CD4-positive, alpha-beta T cell (primary cell): Measurements from ENCODE around the gene CABLES2. TPM values are rescaled to one million over a fixed set of nuclear protein-coding genes. Genes with fewer than 3 reads are reported as not detected.

Experiments
- ATAC-seq: fragments of 200-7000 bp; cut with Tn5 transposase; one replicate; pipeline ENCODE4 v1.10.0; 2022; ENCODE audit warnings: mild to moderate bottlenecking; ENCODE audit not compliant: poor library complexity
- CTCF ChIA-PET: fragments of 350-600 bp; sonication (Branson Sonifier 250); formaldehyde crosslinking; loops from one replicate; lab custom pipeline; 2021; ENCODE audit warnings: antibody characterized with exemption, inconsistent platforms; lab: Charles Lee
- POLR2A ChIA-PET: fragments of 350-600 bp; sonication (Branson Sonifier 250); formaldehyde crosslinking; loops from one replicate; lab custom pipeline; 2021; ENCODE audit warnings: antibody characterized with exemption, inconsistent platforms; lab: Charles Lee
- DNase-seq, 14 experiments: peaks; one replicate each; pipeline ENCODE4 v3.0.0-alpha.2; 2013 to 2020; ENCODE audit warnings: mixed read lengths in 2 of 14
- H3K27ac ChIP-seq, 2 donors: one replicate each; pipeline versions ENCODE4 v1.5.1 to v1.7.0; 2013; ENCODE audit warnings: low read length in 2 of 2, low read depth in 1 of 2, mild to moderate bottlenecking in 1 of 2
- H3K27me3 ChIP-seq, 2 experiments: 1 replicate in 1 of 2; 2 replicates in 1 of 2; pipeline versions ENCODE4 v1.6.1 to v1.7.0; 2013; ENCODE audit warnings: low read length in 2 of 2, control low read depth in 1 of 2, mild to moderate bottlenecking in 1 of 2, moderate library complexity in 1 of 2; ENCODE audit not compliant: insufficient read depth in 2 of 2, control insufficient read depth in 1 of 2
- H3K36me3 ChIP-seq: one replicate; pipeline ENCODE4 v1.6.1; 2013; ENCODE audit warnings: low read length, control low read depth; ENCODE audit not compliant: insufficient read depth
- H3K4me1 ChIP-seq: one replicate; pipeline ENCODE4 v1.6.1; 2013; ENCODE audit warnings: low read length, control low read depth; ENCODE audit not compliant: insufficient read depth
- H3K4me3 ChIP-seq: one replicate; pipeline ENCODE4 v1.5.1; 2013; ENCODE audit warnings: mild to moderate bottlenecking, low read length, moderate library complexity
- H3K9me3 ChIP-seq, 2 experiments: 1 replicate in 1 of 2; 2 replicates in 1 of 2; pipeline versions ENCODE4 v1.6.1 to v1.7.0; 2013; ENCODE audit warnings: low read length in 2 of 2, mild to moderate bottlenecking in 2 of 2, control low read depth in 1 of 2, moderate library complexity in 1 of 2; ENCODE audit not compliant: control insufficient read depth in 1 of 2, insufficient read depth in 1 of 2
- H3K27ac Mint-ChIP-seq: one replicate; pipeline ENCODE4 v1.8.0; 2020; ENCODE audit warnings: mixed read lengths
- H3K27me3 Mint-ChIP-seq: one replicate; pipeline ENCODE4 v1.8.0; 2021; ENCODE audit warnings: mixed read lengths
- H3K36me3 Mint-ChIP-seq: one replicate; pipeline ENCODE4 v1.8.0; 2021; ENCODE audit warnings: low read depth, mixed read lengths
- H3K4me1 Mint-ChIP-seq: one replicate; pipeline ENCODE4 v1.8.0; 2021; ENCODE audit warnings: low read depth, mixed read lengths
- H3K4me3 Mint-ChIP-seq: one replicate; pipeline ENCODE4 v1.8.0; 2020; ENCODE audit warnings: mild to moderate bottlenecking, mixed read lengths
- H3K9me3 Mint-ChIP-seq: one replicate; pipeline ENCODE4 v1.8.0; 2020; ENCODE audit warnings: mixed read lengths
- CTCF ChIP-seq: fragments of 200-600 bp; IDR thresholded peaks from one replicate; pipeline ENCODE4 v1.8.0; 2022; ENCODE audit warnings: antibody characterized with exemption, mild to moderate bottlenecking
- intact Hi-C, 2 experiments: fragments of 100-400 bp; cut with DNase I in 1 of 2; cut with micrococcal nuclease in 1 of 2; formaldehyde crosslinking; loops; one replicate each; pipeline versions ENCODE4 v1.15.1 to v1.9.0; 2023 to 2025; cut with DNase I, micrococcal nuclease
- total RNA-seq, 174 experiments: library from RNA in 2 of 174; stranded (reverse) in 2 of 174; gene quantifications; one replicate each; pipeline ENCODE4 v1.2.3 and lab custom pipeline; 2021 to 2026

CABLES2 gene
- total RNA-seq, 2 experiments from 2014 or later: 4.4 TPM

DNA sequence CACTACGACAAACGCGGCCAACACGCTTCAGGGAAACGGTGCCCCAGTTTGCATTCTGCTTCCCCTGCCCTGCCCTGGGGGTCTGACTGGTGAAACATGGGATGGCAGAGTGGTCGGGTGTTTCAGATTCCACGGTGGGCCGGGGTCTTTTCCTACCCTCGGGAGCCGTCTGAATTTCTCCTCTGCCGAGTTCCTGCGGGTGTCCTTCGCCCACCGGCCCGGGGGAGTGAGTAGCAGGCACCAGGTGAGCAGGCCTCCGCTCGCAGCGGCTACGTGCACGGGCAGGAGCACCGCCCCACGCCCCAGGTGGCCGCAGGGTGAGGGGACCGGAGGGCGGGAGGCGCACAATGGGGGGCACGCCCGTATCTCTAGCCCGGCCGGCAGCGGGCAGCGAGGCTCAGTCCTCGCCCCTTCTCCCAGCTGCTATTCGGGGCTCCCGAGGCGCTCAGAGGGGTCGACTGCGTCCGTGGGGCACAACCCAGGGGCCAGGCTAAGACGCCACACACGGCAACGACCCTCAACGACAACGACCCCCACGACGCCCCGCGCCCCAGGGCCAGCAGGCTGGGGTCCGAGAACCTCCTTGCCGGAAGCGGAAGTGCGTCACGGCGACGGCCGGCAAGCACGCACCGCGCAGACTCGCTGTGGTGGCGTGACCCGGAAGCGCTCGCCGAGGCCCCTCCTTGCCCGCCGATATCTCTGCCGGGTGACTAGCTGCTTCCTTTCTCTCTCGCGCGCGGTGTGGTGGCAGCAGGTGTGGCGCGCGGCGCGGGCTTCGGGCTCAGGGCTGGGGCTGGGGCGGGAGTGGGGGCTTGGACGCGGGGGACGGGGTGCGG, 20.5 kb downstream of the CABLES2 start, which contains the start of gene RPS21:
RPS21 (plus strand) TSS at position 721 of the 836 bp plus-strand sequence. CDS start 236 bp downstream, outside the sequence.
- Histone ChIP-seq H3K4me1 (peaks cover 39% of the 10 kb centered on the region), H3K27me3 (no peaks in the 10 kb centered on the region), H3K4me3 (peak within 1 kb of the TSS; percentile 91), H3K9me3 (no peaks in the 10 kb centered on the region), H3K36me3 (peaks cover 27% of the 10 kb centered on the region), H3K27ac (peak within 1 kb of the TSS; percentile 84 to 94)
- peak within 1 kb of the TSS; percentile 91 for H3K27ac Mint-ChIP-seq
- peaks cover 4% of the 10 kb centered on the region for H3K9me3 Mint-ChIP-seq
- peak; percentile 87 for ATAC-seq
- CTCF ChIA-PET: interaction anchor here (1.0 to 1.1 kb wide), 2 partner anchors 84 to 422 kb away, joined by 3 read pairs; partner anchors contain the start of gene ADRM1
- DNase-seq: peak; percentile 89 to 97 (median 92)
- no peaks in the 10 kb centered on the region for H3K27me3 Mint-ChIP-seq
- peaks cover 58% of the 10 kb centered on the region for H3K4me1 Mint-ChIP-seq
- TF ChIP-seq CTCF: no peak
- H3K36me3 Mint-ChIP-seq: peaks cover 65% of the 10 kb centered on the region
- H3K4me3 Mint-ChIP-seq: peak within 1 kb of the TSS; percentile 95
- intact Hi-C loops: loop anchor here (1.0 to 10.0 kb wide), 7 partner anchors 19 to 828 kb away; partner anchors contain the start of genes ADRM1 (in 1 of the 2), LSM14B (in 1 of the 2), MRGBP (in 1 of the 2) and PSMA7 (in 1 of the 2)
- POLR2A ChIA-PET: interaction anchor here (0.7 to 1.6 kb wide), 8 partner anchors 9 to 551 kb away, joined by 3 to 5 read pairs (median 4); partner anchors contain the start of genes ADRM1, CABLES2, GID8 and PSMA7

GRCh38 chr20:62382306-62383198, 24.5 kb downstream of the CABLES2 start:
- ChIA-PET POLR2A (interaction anchor here (1.0 kb wide), 1 partner anchor 372 kb away, joined by 6 read pairs; no protein-coding TSS in a partner anchor), CTCF (interaction anchor here (0.6 to 1.7 kb wide), 8 partner anchors 14 to 372 kb away, joined by 3 to 12 read pairs (median 5); partner anchors contain the start of genes ADRM1 and CABLES2)
- H3K27ac ChIP-seq: no peak overlapping the region
- H3K36me3 ChIP-seq: no peaks in the 10 kb centered on the region
- H3K4me3 ChIP-seq: no peak overlapping the region
- peak; percentile 86 for TF ChIP-seq CTCF
- Mint-ChIP-seq H3K36me3 (peaks cover 34% of the 10 kb centered on the region), H3K4me1 (peaks cover 39% of the 10 kb centered on the region), H3K9me3 (peaks cover 4% of the 10 kb centered on the region), H3K27ac (peak overlapping the region; percentile 85), H3K4me3 (peak overlapping the region; percentile 83), H3K27me3 (no peaks in the 10 kb centered on the region)
- H3K9me3 ChIP-seq: no peaks in the 10 kb centered on the region
- no peaks in the 10 kb centered on the region for H3K27me3 ChIP-seq
- DNase-seq (peak; percentile 62 to 89 (median 75)), ATAC-seq (peak; percentile 74)
- intact Hi-C loops: loop anchor here (1.0 to 10.0 kb wide), 4 partner anchors 80 to 832 kb away; partner anchors contain the start of genes ADRM1 (in 2 of the 2), MRGBP (in 1 of the 2) and YTHDF1 (in 1 of the 2)
- H3K4me1 ChIP-seq: peaks cover 24% of the 10 kb centered on the region
